ENCODE data around the gene RTN4R. TPM values are rescaled to one million over a fixed set of nuclear protein-coding genes. Genes with fewer than 3 reads are reported as not detected.

RTN4R gene
- total RNA-seq, 1 donor from 2014 or later: 0.43 TPM

DNA sequence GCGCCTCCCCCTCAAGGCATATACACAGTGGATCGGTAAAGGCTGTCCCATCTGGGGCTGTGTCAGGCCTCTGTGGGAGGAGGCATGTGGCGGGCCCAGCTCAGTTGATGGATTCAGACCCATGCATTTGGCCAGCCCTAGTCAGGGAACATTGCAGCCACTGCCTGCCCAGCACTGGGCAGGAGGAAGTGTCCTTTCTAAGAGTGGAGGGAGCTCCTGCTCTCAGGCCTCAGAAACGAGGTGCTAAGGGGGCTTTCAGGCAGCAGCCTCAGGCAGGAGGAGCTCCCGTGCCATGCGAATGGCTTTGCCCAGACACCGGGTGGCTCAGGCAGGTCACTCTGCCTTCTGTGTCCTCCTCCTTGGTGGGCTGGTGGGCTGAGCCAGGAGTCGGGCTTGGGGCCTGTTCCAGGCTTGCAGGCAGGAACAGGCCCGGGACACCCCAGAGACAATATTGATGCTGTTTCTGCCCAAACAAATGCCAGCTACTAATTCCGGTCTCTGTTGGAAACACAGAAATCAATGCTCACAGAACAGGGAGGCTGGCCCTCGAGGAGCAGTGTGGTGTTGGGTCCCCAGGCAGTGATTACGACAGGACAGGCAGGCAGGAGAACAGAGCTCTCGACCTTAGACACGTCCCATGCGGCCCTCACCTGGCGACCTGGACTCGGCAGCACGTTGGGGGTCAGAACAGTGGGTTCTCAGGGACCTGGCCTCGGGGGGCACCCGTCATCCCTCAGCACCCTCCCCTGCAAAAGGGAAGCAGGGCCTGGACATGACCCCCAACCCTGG is 75.0 kb downstream of the RTN4R start:
- H3K4me3 ChIP-seq: no peak overlapping the region
- no peak overlapping the region for H3K27ac ChIP-seq
- no peaks in the 10 kb centered on the region for H3K27me3 ChIP-seq
- H3K4me1 ChIP-seq: no peaks in the 10 kb centered on the region
- no peak for DNase-seq (ENCODE audit: low spot score in 2 of 2)
- intact Hi-C loops (cut with DNase I): no loop called here
- TF ChIP-seq, protein P1, sequence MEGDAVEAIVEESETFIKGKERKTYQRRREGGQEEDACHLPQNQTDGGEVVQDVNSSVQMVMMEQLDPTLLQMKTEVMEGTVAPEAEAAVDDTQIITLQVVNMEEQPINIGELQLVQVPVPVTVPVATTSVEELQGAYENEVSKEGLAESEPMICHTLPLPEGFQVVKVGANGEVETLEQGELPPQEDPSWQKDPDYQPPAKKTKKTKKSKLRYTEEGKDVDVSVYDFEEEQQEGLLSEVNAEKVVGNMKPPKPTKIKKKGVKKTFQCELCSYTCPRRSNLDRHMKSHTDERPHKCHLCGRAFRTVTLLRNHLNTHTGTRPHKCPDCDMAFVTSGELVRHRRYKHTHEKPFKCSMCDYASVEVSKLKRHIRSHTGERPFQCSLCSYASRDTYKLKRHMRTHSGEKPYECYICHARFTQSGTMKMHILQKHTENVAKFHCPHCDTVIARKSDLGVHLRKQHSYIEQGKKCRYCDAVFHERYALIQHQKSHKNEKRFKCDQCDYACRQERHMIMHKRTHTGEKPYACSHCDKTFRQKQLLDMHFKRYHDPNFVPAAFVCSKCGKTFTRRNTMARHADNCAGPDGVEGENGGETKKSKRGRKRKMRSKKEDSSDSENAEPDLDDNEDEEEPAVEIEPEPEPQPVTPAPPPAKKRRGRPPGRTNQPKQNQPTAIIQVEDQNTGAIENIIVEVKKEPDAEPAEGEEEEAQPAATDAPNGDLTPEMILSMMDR (IDR thresholded peaks at IDR 0.05): no peak
- no peaks in the 10 kb centered on the region for H3K36me3 ChIP-seq
- H3K9me3 ChIP-seq: no peaks in the 10 kb centered on the region

DNA sequence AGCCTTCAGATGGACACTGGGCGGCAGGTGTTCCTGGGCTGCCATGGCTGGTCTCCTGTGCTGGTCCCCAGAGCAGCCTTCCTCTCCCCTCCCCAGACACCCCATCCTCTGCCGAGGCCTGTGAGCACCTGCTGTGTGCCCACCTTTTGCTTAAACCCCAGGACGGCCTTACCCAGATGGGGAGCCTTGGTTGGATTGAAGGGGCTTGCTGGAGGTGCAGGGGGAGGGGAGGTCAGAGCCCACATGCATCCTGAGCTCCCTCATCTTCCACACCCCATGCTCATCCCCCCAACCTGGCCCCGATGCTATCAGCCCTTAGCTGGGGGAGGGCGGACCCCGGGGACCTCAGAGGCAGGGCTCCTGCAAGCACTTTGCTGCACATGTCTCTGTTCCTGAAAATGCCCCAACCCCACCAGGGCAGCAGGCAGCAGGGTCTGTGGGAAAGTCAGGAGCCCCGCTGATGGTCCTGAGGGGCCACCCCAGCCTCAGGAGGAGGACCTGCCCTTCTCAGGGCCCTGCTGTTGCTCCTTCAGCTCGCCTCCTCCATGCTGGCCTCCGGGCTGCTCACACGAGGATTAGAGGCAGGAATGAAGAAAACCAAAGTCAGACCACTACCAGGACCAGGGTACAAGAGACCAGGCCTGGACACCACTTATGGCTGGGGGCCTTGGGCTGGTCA is 75.7 kb downstream of the RTN4R start:
- intact Hi-C loops (cut with DNase I): no loop called here
- no peaks in the 10 kb centered on the region for H3K36me3 ChIP-seq
- H3K27me3 ChIP-seq: no peaks in the 10 kb centered on the region
- no peak overlapping the region for H3K4me3 ChIP-seq
- TF ChIP-seq, protein P1 (IDR thresholded peaks at IDR 0.05): no peak
- DNase-seq (ENCODE audit: low spot score in 2 of 2): no peak
- no peaks in the 10 kb centered on the region for H3K9me3 ChIP-seq
- no peaks in the 10 kb centered on the region for H3K4me1 ChIP-seq
- no peak overlapping the region for H3K27ac ChIP-seq

- Histone ChIP-seq H3K4me1 (no peaks in the 10 kb centered on the region), H3K4me3 (no peak overlapping the region), H3K36me3 (no peaks in the 10 kb centered on the region), H3K9me3 (no peaks in the 10 kb centered on the region), H3K27ac (no peak overlapping the region), H3K27me3 (no peaks in the 10 kb centered on the region)
- TF ChIP-seq, protein P1 (IDR thresholded peaks at IDR 0.05): no peak
- DNase-seq (ENCODE audit: low spot score in 2 of 2): no peak
- intact Hi-C loops (cut with DNase I): no loop called here
Measured at GRCh38 chr22:20191803-20192202, 76.3 kb downstream of the RTN4R start.

Other genes with a start within 250 kb of the RTN4R start
- 26.3 TPM for gene TANGO2, start 247.2 kb downstream of the RTN4R start, total RNA-seq
- gene DGCR8, start 188.1 kb downstream of the RTN4R start, total RNA-seq: 18.0 TPM
- gene RANBP1, start 152.2 kb downstream of the RTN4R start, total RNA-seq: 302 TPM
- 161 TPM for gene TRMT2A, start 151.1 kb downstream of the RTN4R start, total RNA-seq
- gene ZDHHC8, start 136.5 kb downstream of the RTN4R start, total RNA-seq: 35.5 TPM
- gene CCDC188, start 117.3 kb downstream of the RTN4R start, total RNA-seq: not detected
- gene DGCR6L, start 51.7 kb upstream of the RTN4R start, total RNA-seq: 42.1 TPM
- 28.9 TPM for gene ZNF74, start 125.8 kb upstream of the RTN4R start, total RNA-seq
- gene SCARF2, start 169.5 kb upstream of the RTN4R start, total RNA-seq: 133 TPM
- 63.8 TPM for gene KLHL22, start 227.5 kb upstream of the RTN4R start, total RNA-seq
- gene MED15, start 239.3 kb upstream of the RTN4R start, total RNA-seq: 204 TPM

All from ascending aorta (tissue), 2 donors.